ENCODE results near the gene HNF1A. TPM values are rescaled to one million over a fixed set of nuclear protein-coding genes. Genes with fewer than 3 reads are reported as not detected.

HNF1A gene
- total RNA-seq, 1 donor from 2014 or later = not detected

DNA sequence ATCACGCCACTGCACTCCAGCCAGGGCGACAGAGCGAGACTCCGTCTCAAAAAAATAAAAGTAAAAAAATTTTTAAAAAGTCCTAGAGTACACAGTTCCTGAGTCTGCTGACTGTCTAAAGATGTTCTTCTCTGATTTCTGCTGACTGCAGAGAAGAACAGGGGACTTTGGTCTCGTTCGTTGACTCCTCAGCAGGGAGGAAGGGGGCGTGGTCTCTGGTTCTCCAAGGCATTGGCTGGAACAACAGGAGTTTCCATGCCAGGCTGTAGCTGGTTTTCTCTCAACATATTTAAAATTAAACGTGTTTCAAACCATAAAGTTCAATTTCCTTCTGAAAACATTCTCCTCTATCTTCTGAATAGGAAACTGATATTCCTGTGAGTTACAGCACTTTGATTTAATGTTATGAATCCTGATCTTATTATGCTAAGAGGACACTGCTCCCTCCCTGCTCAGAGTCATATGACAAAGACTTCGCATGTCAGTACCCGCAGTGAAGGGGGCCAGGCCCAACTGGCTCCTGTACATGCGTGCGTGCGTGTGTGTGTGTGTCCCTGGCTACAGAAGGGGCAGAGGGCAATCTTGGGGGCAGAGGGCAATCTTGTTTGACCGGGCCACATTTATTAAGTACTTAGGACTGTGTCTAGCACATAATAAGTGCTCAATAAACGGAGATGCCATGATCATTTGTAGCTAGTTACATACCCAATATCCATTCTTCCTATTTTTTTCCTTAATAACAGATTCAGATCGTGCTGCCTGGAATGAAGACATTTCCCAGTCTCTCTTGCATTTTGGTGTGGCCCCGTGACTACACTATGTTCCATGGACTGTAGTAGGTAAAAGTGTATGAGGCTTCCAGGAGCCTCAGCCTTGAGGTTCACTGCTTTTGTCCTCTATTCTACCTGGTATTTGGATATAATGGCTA lies 16.5 kb upstream of the HNF1A start:
- TF ChIP-seq, protein P1, sequence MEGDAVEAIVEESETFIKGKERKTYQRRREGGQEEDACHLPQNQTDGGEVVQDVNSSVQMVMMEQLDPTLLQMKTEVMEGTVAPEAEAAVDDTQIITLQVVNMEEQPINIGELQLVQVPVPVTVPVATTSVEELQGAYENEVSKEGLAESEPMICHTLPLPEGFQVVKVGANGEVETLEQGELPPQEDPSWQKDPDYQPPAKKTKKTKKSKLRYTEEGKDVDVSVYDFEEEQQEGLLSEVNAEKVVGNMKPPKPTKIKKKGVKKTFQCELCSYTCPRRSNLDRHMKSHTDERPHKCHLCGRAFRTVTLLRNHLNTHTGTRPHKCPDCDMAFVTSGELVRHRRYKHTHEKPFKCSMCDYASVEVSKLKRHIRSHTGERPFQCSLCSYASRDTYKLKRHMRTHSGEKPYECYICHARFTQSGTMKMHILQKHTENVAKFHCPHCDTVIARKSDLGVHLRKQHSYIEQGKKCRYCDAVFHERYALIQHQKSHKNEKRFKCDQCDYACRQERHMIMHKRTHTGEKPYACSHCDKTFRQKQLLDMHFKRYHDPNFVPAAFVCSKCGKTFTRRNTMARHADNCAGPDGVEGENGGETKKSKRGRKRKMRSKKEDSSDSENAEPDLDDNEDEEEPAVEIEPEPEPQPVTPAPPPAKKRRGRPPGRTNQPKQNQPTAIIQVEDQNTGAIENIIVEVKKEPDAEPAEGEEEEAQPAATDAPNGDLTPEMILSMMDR (IDR thresholded peaks at IDR 0.05; ENCODE audit: unreplicated experiment) = no peak
- H3K36me3 Mint-ChIP-seq = no peaks in the 10 kb centered on the region
- H3K27me3 Mint-ChIP-seq (ENCODE audit: low read depth) = no peaks in the 10 kb centered on the region
- no peak overlapping the region for H3K27ac Mint-ChIP-seq
- no peak overlapping the region for H3K4me3 Mint-ChIP-seq
- no peaks in the 10 kb centered on the region for H3K4me1 Mint-ChIP-seq
- H3K9me3 Mint-ChIP-seq = no peaks in the 10 kb centered on the region
- DNase-seq (ENCODE audit: low spot score in 2 of 2, unreplicated experiment in 2 of 2) = no peak

- Mint-ChIP-seq H3K9me3 (no peaks in the 10 kb centered on the region), H3K36me3 (no peaks in the 10 kb centered on the region), H3K27ac (no peak overlapping the region)
These were observed 15.8 kb upstream of the HNF1A start for GRCh38 chr12:120962532-120963020.

GRCh38 chr12:120964298-120964697 lies 14.0 kb upstream of the HNF1A start:
- Mint-ChIP-seq H3K27ac (no peak overlapping the region), H3K9me3 (no peaks in the 10 kb centered on the region), H3K4me3 (no peak overlapping the region), H3K27me3 (ENCODE audit: low read depth) (no peaks in the 10 kb centered on the region), H3K36me3 (no peaks in the 10 kb centered on the region), H3K4me1 (no peaks in the 10 kb centered on the region)
- no peak for DNase-seq (ENCODE audit: low spot score in 2 of 2, unreplicated experiment in 2 of 2)
- TF ChIP-seq, protein P1 (IDR thresholded peaks at IDR 0.05; ENCODE audit: unreplicated experiment) = no peak

More at GRCh38 chr12:120962532-120963020, 15.8 kb upstream of the HNF1A start:
- Mint-ChIP-seq H3K4me3 (no peak overlapping the region), H3K4me1 (no peaks in the 10 kb centered on the region), H3K27me3 (ENCODE audit: low read depth) (no peaks in the 10 kb centered on the region)
- TF ChIP-seq, protein P1 (IDR thresholded peaks at IDR 0.05; ENCODE audit: unreplicated experiment) = no peak
- no peak for DNase-seq (ENCODE audit: low spot score in 2 of 2, unreplicated experiment in 2 of 2)

DNA sequence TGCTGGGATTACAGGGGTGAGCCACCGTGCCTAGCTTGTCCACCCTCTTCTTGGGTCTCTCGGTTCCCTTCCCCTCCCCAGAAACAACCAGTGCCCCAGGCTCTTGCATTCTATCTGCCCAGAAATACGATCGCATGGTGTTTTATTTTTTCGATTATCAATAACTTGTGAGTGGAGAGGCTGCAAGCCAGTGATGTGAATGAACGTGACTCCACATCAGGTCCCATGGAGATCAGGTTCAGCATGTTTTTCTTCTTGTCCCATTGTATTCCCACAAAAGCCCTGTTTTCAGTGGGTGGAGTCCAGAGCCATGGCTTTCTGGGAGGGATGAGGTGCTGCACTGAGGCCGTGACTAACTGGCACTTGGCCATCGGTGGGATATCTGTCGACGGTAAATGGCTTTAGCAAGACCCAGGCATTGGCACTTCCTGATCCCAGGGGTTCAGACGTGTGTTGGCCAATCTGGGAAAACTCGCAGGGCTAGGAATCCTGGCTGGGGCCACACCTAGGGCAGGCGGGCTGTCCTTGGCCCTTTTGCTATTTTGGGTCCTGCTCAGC lies 12.7 kb upstream of the HNF1A start:
- Mint-ChIP-seq H3K27ac (no peak overlapping the region), H3K27me3 (ENCODE audit: low read depth) (no peaks in the 10 kb centered on the region), H3K4me3 (no peak overlapping the region), H3K36me3 (no peaks in the 10 kb centered on the region), H3K9me3 (no peaks in the 10 kb centered on the region), H3K4me1 (no peaks in the 10 kb centered on the region)
- TF ChIP-seq, protein P1 (IDR thresholded peaks at IDR 0.05; ENCODE audit: unreplicated experiment) = no peak
- no peak for DNase-seq (ENCODE audit: low spot score in 2 of 2, unreplicated experiment in 2 of 2)

GRCh38 chr12:120970310-120970709 lies 8.0 kb upstream of the HNF1A start:
- no peak for DNase-seq (ENCODE audit: low spot score in 2 of 2, unreplicated experiment in 2 of 2)
- H3K9me3 Mint-ChIP-seq = no peaks in the 10 kb centered on the region
- H3K27me3 Mint-ChIP-seq (ENCODE audit: low read depth) = no peaks in the 10 kb centered on the region
- H3K4me3 Mint-ChIP-seq = no peak overlapping the region
- H3K27ac Mint-ChIP-seq = no peak overlapping the region
- TF ChIP-seq, protein P1 (IDR thresholded peaks at IDR 0.05; ENCODE audit: unreplicated experiment) = no peak
- H3K36me3 Mint-ChIP-seq = no peaks in the 10 kb centered on the region
- H3K4me1 Mint-ChIP-seq = no peaks in the 10 kb centered on the region

Measured in mesothelial cell of epicardium (in vitro differentiated cells).